Measurements from ENCODE around the gene ZNF619. TPM values are rescaled to one million over a fixed set of nuclear protein-coding genes. Genes with fewer than 3 reads are reported as not detected.

ZNF619 gene
- total RNA-seq, 1 experiment from 2014 or later, result 7.2 TPM

- Mint-ChIP-seq H3K27ac (no peak overlapping the region), H3K4me1 (peaks cover 11% of the 10 kb centered on the region), H3K27me3 (ENCODE audit: low read depth) (no peaks in the 10 kb centered on the region), H3K36me3 (no peaks in the 10 kb centered on the region), H3K9me3 (no peaks in the 10 kb centered on the region), H3K4me3 (peak overlapping the region; percentile 94)
- ATAC-seq (no peak), DNase-seq (ENCODE audit: low spot score) (no peak)
- ChIA-PET CTCF (interaction anchor here (2.4 to 2.9 kb wide), 2 partner anchors 124 to 259 kb away, joined by 7 to 15 read pairs; no protein-coding TSS in a partner anchor), POLR2A (interaction anchor here (0.6 kb wide), 1 partner anchor 21 kb away, joined by 3 read pairs; no protein-coding TSS in a partner anchor)
- TF ChIP-seq CDX4 (CRISPR knock-in tag; IDR thresholded peaks at IDR 0.05; ENCODE audit: borderline replicate concordance) (no peak), SP1 (CRISPR knock-in tag; conservative IDR thresholded peaks at IDR 0.05) (no peak), TCF7 (CRISPR knock-in tag; IDR thresholded peaks at IDR 0.05; ENCODE audit: low read depth) (no peak), JAZF1 (CRISPR knock-in tag; IDR thresholded peaks at IDR 0.05) (no peak), ZNF671 (CRISPR knock-in tag; IDR thresholded peaks at IDR 0.05) (no peak), ZNF416 (CRISPR knock-in tag; IDR thresholded peaks at IDR 0.05) (no peak), ZNF281 (CRISPR knock-in tag; IDR thresholded peaks at IDR 0.05) (no peak), IRF2 (CRISPR knock-in tag; IDR thresholded peaks at IDR 0.05; ENCODE audit: borderline replicate concordance, low read depth) (no peak), MXD4 (CRISPR knock-in tag; IDR thresholded peaks at IDR 0.05; ENCODE audit: borderline replicate concordance) (no peak)
Observed at GRCh38 chr3:40451551-40451950, 25.4 kb upstream of the ZNF619 start.

- Mint-ChIP-seq H3K4me1 (peaks cover 11% of the 10 kb centered on the region), H3K27me3 (ENCODE audit: low read depth) (no peaks in the 10 kb centered on the region)
- POLR2A ChIA-PET, result interaction anchor here (0.6 to 1.8 kb wide), 3 partner anchors 13 to 143 kb away, joined by 3 to 4 read pairs (median 4); partner anchors contain the start of gene EIF1B
- no peak for TF ChIP-seq TEAD4 (CRISPR knock-in tag; IDR thresholded peaks at IDR 0.05)
- TF ChIP-seq STAT6 (CRISPR knock-in tag; conservative IDR thresholded peaks at IDR 0.05; ENCODE audit: low read depth), result no peak
- no peak for TF ChIP-seq NR2C2 (CRISPR knock-in tag; IDR thresholded peaks at IDR 0.05)
- no peak for TF ChIP-seq JUN (CRISPR knock-in tag; IDR thresholded peaks at IDR 0.05)
- TF ChIP-seq EMX1 (CRISPR knock-in tag; IDR thresholded peaks at IDR 0.05), result no peak
- no peak for TF ChIP-seq ZNF396 (CRISPR knock-in tag; IDR thresholded peaks at IDR 0.05; ENCODE audit: borderline replicate concordance)
- TF ChIP-seq ZNF532 (CRISPR knock-in tag; IDR thresholded peaks at IDR 0.05; ENCODE audit: borderline replicate concordance), result no peak
- no peak for TF ChIP-seq ZSCAN18 (CRISPR knock-in tag; IDR thresholded peaks at IDR 0.05)
- TF ChIP-seq IRF2 (CRISPR knock-in tag; IDR thresholded peaks at IDR 0.05; ENCODE audit: borderline replicate concordance, low read depth), result no peak
- TF ChIP-seq TP53 (CRISPR knock-in tag; IDR thresholded peaks at IDR 0.05), result no peak
- TF ChIP-seq ETV6 (CRISPR knock-in tag; IDR thresholded peaks at IDR 0.05), result no peak
- TF ChIP-seq ATF2 (CRISPR knock-in tag; IDR thresholded peaks at IDR 0.05; ENCODE audit: borderline replicate concordance, low read depth), result no peak
- no peak for TF ChIP-seq ZNF219 (CRISPR knock-in tag; IDR thresholded peaks at IDR 0.05; ENCODE audit: borderline replicate concordance)
- no peak for TF ChIP-seq RORB (CRISPR knock-in tag; IDR thresholded peaks at IDR 0.05)
- TF ChIP-seq MYBL2 (CRISPR knock-in tag; IDR thresholded peaks at IDR 0.05), result no peak
Observed at GRCh38 chr3:40452057-40452456, 24.9 kb upstream of the ZNF619 start.

More at GRCh38 chr3:40452057-40452456, 24.9 kb upstream of the ZNF619 start:
- no peaks in the 10 kb centered on the region for H3K36me3 Mint-ChIP-seq
- H3K27ac Mint-ChIP-seq, result peak overlapping the region; percentile 97
- CTCF ChIA-PET, result interaction anchor here (1.1 to 2.9 kb wide), 4 partner anchors 54 to 260 kb away, joined by 6 to 15 read pairs (median 7); partner anchors contain the start of genes EIF1B and ZNF620
- DNase-seq (ENCODE audit: low spot score), result no peak
- peak overlapping the region; percentile 94 for H3K4me3 Mint-ChIP-seq
- no peak for ATAC-seq
- H3K9me3 Mint-ChIP-seq, result no peaks in the 10 kb centered on the region

Measured in WTC11 (cell line).